Right lung (tissue), 5 donors: ENCODE measurements around the gene PRRG4. TPM values are rescaled to one million over a fixed set of nuclear protein-coding genes. Genes with fewer than 3 reads are reported as not detected.

ENCODE experiments used
- polyA plus RNA-seq, 5 donors: library from polyadenylated mRNA; unstranded; fragments of 120-200 nt; gene quantifications; one replicate each; pipeline versions ENCODE4 v1.2.1 to v1.2.3, GENCODE V29; 2013; ENCODE audit warnings: inconsistent platforms in 1 of 5, low replicate concordance in 1 of 5; ENCODE audit not compliant: insufficient read length in 5 of 5, insufficient read depth in 1 of 5

Gene PRRG4
- polyA plus RNA-seq, 5 donors = 1.6 to 2.5 (median 2.3) TPM

Other genes with a start within 250 kb of the PRRG4 start
- 100 to 1,000 TPM; 364 to 452 (median 400) TPM for gene EIF3M, start 246.1 kb upstream of the PRRG4 start, polyA plus RNA-seq
- under 1 TPM; 0.06 to 0.18 (median 0.16) TPM for gene CCDC73, start 35.3 kb upstream of the PRRG4 start, polyA plus RNA-seq
- gene QSER1, start 62.9 kb downstream of the PRRG4 start, polyA plus RNA-seq = 10 to 100 TPM; 24.1 to 46.4 (median 40.6) TPM
- 10 to 100 TPM; 16.7 to 26.9 (median 23.0) TPM for gene DEPDC7, start 186.0 kb downstream of the PRRG4 start, polyA plus RNA-seq
- 10 to 100 TPM in 4 of 5 donors, 1 to 10 TPM in 1; 8.9 to 16.9 (median 15.0) TPM for gene TCP11L1, start 209.6 kb downstream of the PRRG4 start, polyA plus RNA-seq